GM18519 (cell line): ENCODE data around the gene KRTCAP2.
A peak's percentile ranks its signal among the peaks of the same experiment; 100 is the strongest.
"Not testable (repeated sequence)": the region's sequence is repeated elsewhere in the genome, so short reads cannot be mapped to it uniquely, and the experiment has no call there.

Experiments
- ATAC-seq: cut with Tn5 transposase; IDR thresholded peaks from one replicate; pipeline ENCODE4 v1.9.1; 2021; ENCODE audit warnings: mild to moderate bottlenecking, moderate library complexity; ENCODE audit not compliant: unreplicated experiment, low FRiP score

KRTCAP2 gene

DNA sequence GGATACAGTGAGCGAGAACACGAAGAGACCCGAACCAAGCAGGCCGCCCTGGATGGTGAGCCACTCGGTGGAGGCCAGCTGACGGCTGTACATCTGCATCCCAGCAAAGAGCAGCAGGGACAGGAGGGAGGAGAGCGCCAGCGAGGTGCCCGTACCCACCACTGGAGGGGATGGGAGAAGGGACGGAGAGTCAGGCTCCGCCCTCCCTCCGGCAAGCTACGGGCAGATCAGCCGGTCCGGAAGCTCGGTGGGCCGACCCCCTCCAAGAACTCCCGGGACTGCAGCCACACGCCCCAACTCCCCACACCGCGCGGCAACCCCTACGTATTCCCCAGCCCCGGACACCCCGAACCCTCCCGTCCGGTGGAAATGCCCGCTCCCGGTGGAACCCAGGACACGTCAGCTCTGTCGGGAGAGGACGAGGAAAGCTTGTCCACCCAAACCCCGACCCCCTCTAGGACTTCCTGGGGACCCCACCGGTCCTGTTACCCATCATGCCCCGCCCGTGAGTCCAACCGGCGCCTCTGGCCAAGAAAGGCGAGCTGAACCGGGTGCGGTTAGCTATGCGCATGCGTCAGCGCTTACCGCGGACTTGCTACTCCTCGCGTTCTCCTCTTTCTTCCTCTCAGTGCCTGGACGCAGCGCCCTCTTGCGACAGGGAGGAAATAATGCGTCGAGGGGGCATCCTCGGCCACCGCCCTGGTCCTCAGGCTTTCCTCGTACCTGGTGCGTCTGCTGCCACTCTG is at the start of gene KRTCAP2:
Gene KRTCAP2, minus strand, starts transcription at position 573 of the 746 bp plus-strand sequence. Its CDS starts 80 bp downstream, at position 493.
- ATAC-seq = peak; percentile 64

GRCh38 chr1:155220211-155220965 is 47.3 kb upstream of the KRTCAP2 start:
- ATAC-seq = not testable (repeated sequence)

GRCh38 chr1:155219592-155220031 is 46.5 kb upstream of the KRTCAP2 start:
- no peak for ATAC-seq

- no peak for ATAC-seq
Observed at GRCh38 chr1:155218854-155219591, 45.9 kb upstream of the KRTCAP2 start.

GRCh38 chr1:155214702-155215101 is 41.6 kb upstream of the KRTCAP2 start:
- ATAC-seq = not testable (repeated sequence)

DNA sequence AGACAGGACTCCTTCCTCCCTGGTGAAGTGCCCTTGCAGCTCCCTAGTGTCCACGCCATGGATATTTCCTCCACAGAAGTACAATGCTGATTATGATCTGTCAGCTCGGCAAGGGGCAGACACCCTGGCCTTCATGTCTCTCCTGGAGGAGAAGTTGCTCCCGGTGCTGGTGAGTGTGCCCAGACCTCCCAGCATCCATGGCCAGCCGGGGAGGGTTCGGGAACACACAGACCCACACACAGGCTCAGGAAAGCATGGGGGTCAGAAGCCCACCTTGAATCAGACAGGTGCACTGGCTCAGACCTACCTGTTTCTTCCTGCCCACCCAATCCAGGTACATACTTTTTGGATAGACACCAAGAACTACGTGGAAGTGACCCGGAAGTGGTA is 38.9 kb upstream of the KRTCAP2 start:
- ATAC-seq = not testable (repeated sequence)

GRCh38 chr1:155211381-155212050 is 38.4 kb upstream of the KRTCAP2 start:
- not testable (repeated sequence) for ATAC-seq

DNA sequence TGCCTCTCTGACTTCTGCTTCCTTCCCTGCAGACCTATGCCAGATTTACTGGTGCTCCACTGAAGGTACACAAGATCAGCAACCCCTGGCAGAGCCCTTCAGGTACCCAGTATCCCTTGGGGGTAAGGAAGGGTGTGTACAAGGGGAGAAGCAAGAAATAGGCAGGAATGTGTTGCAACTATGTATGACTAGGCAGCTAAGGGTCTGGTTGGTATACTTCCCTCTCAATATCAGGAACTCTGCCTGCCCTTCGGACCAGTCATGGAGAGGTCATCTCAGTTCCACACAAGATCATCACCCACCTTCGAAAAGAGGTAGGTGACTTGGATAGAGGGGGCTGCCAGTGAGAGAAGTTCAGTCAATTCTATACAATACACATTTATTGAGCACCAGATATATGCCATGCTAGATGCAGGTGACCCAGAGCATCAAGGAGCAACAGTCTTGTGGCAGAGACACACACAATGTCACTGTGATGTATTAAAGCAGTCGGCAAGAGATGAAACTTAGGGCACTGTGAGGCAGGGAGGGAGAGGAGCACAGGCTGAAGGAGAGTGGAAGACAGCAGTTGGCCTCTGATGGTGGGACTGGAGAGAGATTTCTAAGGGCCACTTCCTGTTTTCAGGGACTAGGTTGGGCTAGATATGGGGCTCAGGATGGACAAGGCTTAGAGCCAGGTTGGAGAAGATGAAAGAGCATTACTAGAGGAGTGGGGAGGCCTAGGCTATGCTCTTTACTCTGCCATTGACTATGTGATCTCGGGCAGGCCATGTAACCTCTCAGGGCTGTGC is 37.4 kb upstream of the KRTCAP2 start:
- ATAC-seq = no peak

GRCh38 chr1:155209312-155209721 is 36.2 kb upstream of the KRTCAP2 start:
- ATAC-seq = no peak

DNA sequence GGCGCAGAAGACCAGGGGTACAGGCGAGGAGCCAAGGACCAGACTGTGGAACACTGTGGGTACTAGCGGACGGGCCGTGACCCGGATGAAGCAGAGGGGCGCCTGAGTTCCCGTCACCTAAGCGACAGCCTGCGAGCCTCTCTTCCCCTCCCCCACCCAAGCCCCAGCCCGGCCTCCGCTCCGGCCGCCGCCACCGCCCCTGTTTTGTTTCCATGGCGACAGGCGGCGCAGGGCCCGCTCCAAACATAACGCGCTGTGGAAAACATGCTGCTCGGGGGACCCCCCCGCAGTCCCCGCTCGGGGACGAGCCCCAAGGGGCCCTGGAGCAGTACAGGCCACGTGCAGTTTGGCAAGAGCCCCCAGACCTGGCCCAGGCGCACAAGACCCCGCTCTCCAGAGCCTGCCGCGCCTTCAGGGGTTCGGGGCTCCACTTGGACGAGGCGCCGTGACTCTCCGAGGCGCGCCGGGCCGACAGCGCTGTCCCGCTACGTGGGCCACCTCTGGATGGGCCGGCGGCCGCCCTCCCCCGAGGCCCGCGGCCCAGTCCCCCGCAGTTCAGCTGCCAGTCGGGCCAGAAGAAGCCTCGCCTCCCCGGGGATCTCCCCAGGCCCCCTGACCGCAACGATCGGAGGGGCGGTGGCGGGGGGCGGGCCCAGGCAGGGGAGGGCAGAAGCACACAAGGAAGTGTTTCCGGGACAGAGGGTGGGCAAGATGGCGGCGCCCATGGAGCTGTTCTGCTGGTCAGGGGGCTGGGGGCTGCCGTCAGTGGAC is 35.6 kb upstream of the KRTCAP2 start, which contains the start of gene MTX1:
Gene MTX1, plus strand, starts transcription at position 155 of the 771 bp plus-strand sequence. Its CDS starts 110 bp downstream, at position 265.
- peak; percentile 41 for ATAC-seq

DNA sequence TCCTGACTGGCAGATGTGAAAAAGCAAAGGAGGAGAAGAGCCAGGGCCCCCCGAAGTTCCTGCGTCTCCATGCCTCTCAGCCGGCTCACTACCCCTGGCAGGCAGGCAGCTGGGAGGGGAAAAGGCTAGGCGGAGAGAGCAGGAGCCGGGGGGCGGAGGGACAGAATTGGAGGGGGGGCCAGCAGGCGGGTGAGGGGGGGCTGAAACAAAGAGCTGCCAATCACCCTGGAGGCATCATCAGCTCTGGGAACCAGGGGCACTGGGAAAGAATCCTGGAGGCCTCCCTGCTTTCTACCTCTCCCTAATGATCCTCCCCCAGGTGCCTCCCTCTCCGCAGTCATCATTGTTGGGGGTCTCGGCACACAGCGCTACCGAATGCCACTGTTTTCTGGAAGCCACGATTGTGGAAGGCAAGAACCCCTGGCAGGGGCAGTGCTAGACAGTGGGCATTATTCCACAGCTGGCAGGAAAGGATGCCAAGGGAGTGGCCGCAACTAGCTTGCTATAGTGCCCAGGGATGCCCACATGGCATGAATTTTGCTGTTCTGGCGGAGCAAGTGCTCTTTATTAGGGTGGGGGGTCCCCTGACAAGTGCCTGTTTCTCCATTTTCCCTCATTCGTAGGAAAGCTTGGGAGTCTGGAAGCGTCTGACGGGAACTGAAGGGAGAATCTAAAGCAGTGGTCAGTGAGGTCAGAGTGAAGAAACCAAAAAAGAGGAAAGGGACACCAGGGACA is 34.9 kb upstream of the KRTCAP2 start, which contains the start of gene THBS3:
Gene THBS3, minus strand, starts transcription at position 92 of the 735 bp plus-strand sequence. Its CDS starts 21 bp downstream, at position 71.
- ATAC-seq = no peak

DNA sequence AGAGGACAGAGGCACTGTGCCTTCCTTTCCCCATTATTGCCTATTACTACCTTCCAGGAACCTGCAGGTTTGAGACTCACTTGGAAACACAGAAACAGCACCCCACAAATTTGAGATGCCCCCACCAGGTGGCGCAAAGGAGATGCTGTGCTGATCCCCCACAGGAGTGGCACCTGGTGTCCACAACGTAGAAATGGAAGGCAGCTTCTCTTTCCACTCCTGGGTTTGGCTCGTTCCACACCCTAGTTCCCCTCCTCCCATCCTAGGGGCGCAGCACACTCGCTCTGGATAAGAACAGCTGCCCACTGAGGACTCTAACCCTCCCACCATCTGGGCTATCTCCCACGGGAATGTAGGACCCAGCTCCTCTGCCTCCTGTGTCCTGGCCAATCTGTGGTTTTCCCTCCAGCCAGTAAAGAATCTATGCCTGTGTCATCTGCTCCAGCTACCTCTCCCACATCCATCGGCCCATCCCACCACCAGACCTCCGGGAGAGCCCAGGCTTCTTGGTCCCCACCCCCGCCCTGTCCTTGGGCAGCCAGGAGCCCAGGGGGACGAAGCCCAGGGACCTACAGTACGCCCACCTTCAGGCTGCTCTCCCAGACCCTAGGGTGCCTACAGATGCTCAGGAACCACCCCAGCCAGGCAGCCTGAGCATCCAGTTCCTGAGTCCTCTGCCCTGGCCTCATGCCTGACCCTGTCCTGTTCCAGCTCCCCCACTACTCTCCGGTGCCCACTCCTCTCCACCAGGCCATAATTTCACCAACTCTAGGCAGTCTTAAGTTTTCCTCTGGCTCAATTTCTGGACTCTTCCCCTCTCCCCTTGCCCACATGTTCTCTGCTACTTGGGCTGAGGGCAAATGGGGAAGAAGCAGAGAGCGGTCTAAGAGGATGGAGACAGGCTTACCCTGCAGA is 34.0 kb upstream of the KRTCAP2 start:
- ATAC-seq = no peak

DNA sequence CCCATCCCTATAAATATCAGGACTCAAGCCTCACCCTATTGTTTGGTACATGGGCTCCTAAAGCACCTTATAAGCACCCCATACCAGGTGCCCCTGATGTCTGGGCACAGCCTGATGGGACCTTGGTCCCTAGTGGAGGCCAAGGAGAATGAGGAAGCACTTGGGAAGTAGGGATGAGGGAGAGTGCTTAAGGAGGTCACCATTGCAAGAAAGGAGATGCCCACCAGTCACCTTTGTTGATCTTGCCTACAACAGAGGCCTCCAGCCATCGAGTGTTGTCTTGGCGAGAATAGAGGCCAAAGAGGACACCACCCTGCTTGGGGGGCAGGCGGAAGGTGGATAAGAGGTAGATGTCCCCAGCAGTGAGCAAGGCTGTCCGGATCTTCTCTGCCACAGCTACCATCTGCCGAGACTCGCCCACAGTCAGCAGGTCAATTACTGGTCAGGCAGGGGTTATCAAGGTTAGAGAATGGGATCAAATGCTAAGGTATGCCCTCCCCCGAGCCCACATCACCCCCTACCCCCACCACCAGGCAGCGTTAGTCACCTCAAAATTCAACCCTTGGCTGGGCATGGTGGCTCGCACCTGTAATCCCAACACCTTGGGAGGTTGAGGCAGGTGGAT is 33.0 kb upstream of the KRTCAP2 start:
- no peak for ATAC-seq

DNA sequence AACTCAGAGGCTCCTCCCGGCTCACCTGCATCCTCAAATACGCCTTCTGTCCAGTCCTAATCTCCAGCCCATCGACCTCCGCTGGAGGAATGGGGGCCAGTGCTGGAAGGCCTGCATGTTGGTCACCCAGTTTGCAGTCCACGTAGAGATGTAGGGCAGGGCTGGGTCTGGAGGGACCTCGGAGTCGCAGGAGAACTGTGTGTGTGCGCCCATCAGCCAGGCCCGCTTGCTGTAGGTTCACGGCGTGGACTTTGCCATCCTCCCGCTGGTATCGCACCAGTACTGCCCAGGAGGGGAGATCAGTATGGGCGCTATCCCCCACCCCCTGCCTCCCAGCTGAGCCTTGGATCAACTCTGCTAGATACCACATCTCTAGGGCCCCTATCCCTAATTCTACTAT is 31.9 kb upstream of the KRTCAP2 start:
- no peak for ATAC-seq

GRCh38 chr1:155202731-155203515 is 29.8 kb upstream of the KRTCAP2 start:
- no peak for ATAC-seq

- no peak for ATAC-seq
Observed at GRCh38 chr1:155202198-155202597, 29.1 kb upstream of the KRTCAP2 start.
